Mesothelial cell of epicardium (in vitro differentiated cells): ENCODE measurements around the gene CAMTA2. TPM values are rescaled to one million over a fixed set of nuclear protein-coding genes. Genes with fewer than 3 reads are reported as not detected.
A peak's percentile ranks its signal among the peaks of the same experiment; 100 is the strongest.

Source experiments
- DNase-seq, 2 experiments: peaks; one replicate each; pipeline ENCODE4 v3.0.0; 2021; ENCODE audit warnings: low spot score in 2 of 2; ENCODE audit not compliant: unreplicated experiment in 2 of 2
- H3K27ac Mint-ChIP-seq: 2 replicates; pipeline ENCODE4 v1.8.0; 2021; ENCODE audit warnings: mixed read lengths
- H3K27me3 Mint-ChIP-seq: 2 replicates; pipeline ENCODE4 v1.8.0; 2021; ENCODE audit warnings: low read depth, mixed read lengths
- H3K36me3 Mint-ChIP-seq: 2 replicates; pipeline ENCODE4 v1.8.0; 2021; ENCODE audit warnings: mixed read lengths
- H3K4me1 Mint-ChIP-seq: 2 replicates; pipeline ENCODE4 v1.8.0; 2021; ENCODE audit warnings: mixed read lengths
- H3K4me3 Mint-ChIP-seq: 2 replicates; pipeline ENCODE4 v1.8.0; 2021; ENCODE audit warnings: mild to moderate bottlenecking, moderate library complexity, mixed read lengths
- H3K9me3 Mint-ChIP-seq: 2 replicates; pipeline ENCODE4 v1.8.0; 2021; ENCODE audit warnings: mixed read lengths
- CTCF ChIP-seq: fragments of 200-600 bp; sonication (generic); IDR thresholded peaks from one replicate; pipeline ENCODE4 v1.5.0; 2021; ENCODE audit warnings: antibody characterized with exemption; ENCODE audit not compliant: unreplicated experiment
- total RNA-seq: library from RNA; stranded (reverse); gene quantifications from 3 replicates; pipeline ENCODE4 v1.2.1, GENCODE V29; 2021

Gene CAMTA2
- total RNA-seq, 1 donor from 2014 or later, result 31.6 TPM

- Mint-ChIP-seq H3K4me3 (no peak overlapping the region), H3K27me3 (no peaks in the 10 kb centered on the region), H3K27ac (peak overlapping the region; percentile 75), H3K9me3 (no peaks in the 10 kb centered on the region), H3K4me1 (peaks cover 30% of the 10 kb centered on the region), H3K36me3 (peaks cover 16% of the 10 kb centered on the region)
- DNase-seq, result no peak
- no peak for TF ChIP-seq CTCF
Measured at GRCh38 chr17:4965311-4965986, 22.0 kb downstream of the CAMTA2 start.

DNA sequence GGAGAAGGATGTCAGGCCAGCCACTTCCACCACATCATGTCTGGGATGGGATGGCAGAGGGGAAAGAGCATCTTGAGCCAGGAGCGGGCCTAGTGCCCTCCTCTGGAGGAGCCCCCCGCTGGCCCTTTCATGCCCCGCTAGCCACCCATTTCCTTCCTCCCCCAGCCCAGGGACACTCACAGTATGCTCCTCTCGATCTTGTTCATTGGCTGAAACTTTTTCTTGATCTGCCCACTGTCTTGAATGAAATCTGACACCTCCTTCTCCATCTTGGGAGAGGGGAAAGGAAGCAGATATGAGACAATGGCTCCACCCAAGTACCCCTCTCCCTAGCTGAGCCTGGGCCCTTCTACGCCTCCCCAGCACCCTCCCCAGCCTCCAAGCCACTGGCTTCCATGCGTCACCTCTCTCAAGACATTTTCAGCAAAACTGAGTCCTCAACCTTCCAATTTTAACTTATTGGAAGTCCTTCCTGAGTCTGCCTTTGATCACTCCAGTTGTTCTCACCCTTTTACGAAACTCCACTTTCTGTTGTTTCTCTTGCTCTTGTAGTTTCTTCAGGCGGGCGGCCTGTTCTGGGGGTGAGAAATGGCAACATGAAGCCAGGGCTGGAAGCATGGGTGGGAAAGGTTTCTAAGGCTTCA lies 27.1 kb downstream of the CAMTA2 start:
- Mint-ChIP-seq H3K27me3 (no peaks in the 10 kb centered on the region), H3K4me3 (no peak overlapping the region)

GRCh38 chr17:4959261-4959965 lies 28.1 kb downstream of the CAMTA2 start:
- DNase-seq, result no peak
- no peak overlapping the region for H3K4me3 Mint-ChIP-seq
- no peaks in the 10 kb centered on the region for H3K4me1 Mint-ChIP-seq
- H3K27me3 Mint-ChIP-seq, result no peaks in the 10 kb centered on the region
- H3K36me3 Mint-ChIP-seq, result peaks cover 23% of the 10 kb centered on the region
- H3K27ac Mint-ChIP-seq, result no peak overlapping the region
- TF ChIP-seq CTCF, result no peak
- H3K9me3 Mint-ChIP-seq, result no peaks in the 10 kb centered on the region

More for the DNA sequence above, 27.1 kb downstream of the CAMTA2 start:
- peaks cover 26% of the 10 kb centered on the region for H3K36me3 Mint-ChIP-seq
- no peak for DNase-seq
- no peak overlapping the region for H3K27ac Mint-ChIP-seq
- H3K9me3 Mint-ChIP-seq, result no peaks in the 10 kb centered on the region
- peaks cover 3% of the 10 kb centered on the region for H3K4me1 Mint-ChIP-seq
- no peak for TF ChIP-seq CTCF

GRCh38 chr17:4958102-4958501 lies 29.4 kb downstream of the CAMTA2 start:
- Mint-ChIP-seq H3K27me3 (no peaks in the 10 kb centered on the region), H3K27ac (no peak overlapping the region), H3K9me3 (no peaks in the 10 kb centered on the region), H3K4me1 (no peaks in the 10 kb centered on the region), H3K4me3 (no peak overlapping the region), H3K36me3 (peaks cover 21% of the 10 kb centered on the region)
- DNase-seq, result no peak
- no peak for TF ChIP-seq CTCF

DNA sequence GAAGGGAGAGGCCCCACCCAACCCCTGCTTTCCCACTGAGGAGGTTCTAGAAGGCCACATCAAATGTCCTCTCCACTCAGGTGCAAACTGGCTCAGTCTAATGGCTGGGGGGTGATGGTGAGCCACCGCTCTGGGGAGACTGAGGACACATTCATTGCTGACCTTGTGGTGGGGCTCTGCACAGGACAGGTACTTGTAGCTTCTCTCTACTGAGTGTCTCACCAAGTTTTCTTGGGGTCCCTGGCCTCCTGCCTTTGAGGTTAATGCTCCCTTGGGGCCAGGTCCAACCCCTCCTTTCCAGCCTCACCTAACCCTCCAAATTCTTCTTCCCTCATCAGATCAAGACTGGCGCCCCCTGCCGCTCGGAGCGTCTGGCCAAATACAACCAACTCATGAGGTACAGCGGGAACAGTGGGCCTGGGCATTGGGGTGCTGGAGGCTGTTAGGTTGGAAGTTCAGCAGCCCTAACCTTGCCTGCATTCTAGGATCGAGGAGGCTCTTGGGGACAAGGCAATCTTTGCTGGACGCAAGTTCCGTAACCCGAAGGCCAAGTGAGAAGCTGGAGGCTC lies 30.9 kb downstream of the CAMTA2 start:
- no peaks in the 10 kb centered on the region for H3K9me3 Mint-ChIP-seq
- H3K27me3 Mint-ChIP-seq, result no peaks in the 10 kb centered on the region
- peaks cover 3% of the 10 kb centered on the region for H3K4me1 Mint-ChIP-seq
- peaks cover 19% of the 10 kb centered on the region for H3K36me3 Mint-ChIP-seq
- TF ChIP-seq CTCF, result peak; percentile 21
- no peak overlapping the region for H3K27ac Mint-ChIP-seq
- no peak overlapping the region for H3K4me3 Mint-ChIP-seq
- DNase-seq, result no peak
